T-helper 1 cell treated with Interleukin-12 subunit alpha and Interleukin-12 subunit beta and Interleukin-4 antibody, amounts not matched to agents 30 ng/mL and 1 ng/mL, for 36 hours (primary cell): Measurements from ENCODE around the gene GTF2E1. TPM values are rescaled to one million over a fixed set of nuclear protein-coding genes. Genes with fewer than 3 reads are reported as not detected.
"Not testable (repeated sequence)": the region's sequence is repeated elsewhere in the genome, so short reads cannot be mapped to it uniquely, and the experiment has no call there.

Experiments used
- intact Hi-C: fragments of 100-400 bp; cut with micrococcal nuclease; formaldehyde crosslinking; loops from one replicate; pipeline ENCODE4 v1.15.1; 2024
- total RNA-seq: library from RNA; stranded (reverse); gene quantifications from 2 replicates; pipeline ENCODE4 v1.2.3, GENCODE V29; 2022

Gene GTF2E1
- total RNA-seq, 1 donor from 2014 or later: 29.0 TPM

DNA sequence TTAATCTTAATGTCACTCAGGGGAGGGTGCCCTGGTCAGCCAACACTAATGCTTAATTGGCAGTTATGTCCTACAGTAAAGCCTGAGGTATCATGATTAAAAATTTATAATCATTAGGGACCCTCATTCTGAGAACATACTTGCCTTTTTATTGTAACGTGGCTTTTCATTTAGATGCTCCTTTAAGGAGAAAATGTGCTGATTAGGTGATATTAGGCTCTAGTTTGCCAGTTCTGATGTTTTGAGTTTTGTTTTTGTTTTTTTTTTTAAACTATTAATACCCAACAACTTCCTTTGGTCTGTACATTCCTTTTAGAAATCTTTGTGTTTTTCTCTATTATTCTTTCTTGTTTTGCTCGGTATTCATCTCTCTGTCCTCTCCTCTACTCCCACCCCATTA is 10.3 kb downstream of the GTF2E1 start:
- intact Hi-C loops: no loop called here

DNA sequence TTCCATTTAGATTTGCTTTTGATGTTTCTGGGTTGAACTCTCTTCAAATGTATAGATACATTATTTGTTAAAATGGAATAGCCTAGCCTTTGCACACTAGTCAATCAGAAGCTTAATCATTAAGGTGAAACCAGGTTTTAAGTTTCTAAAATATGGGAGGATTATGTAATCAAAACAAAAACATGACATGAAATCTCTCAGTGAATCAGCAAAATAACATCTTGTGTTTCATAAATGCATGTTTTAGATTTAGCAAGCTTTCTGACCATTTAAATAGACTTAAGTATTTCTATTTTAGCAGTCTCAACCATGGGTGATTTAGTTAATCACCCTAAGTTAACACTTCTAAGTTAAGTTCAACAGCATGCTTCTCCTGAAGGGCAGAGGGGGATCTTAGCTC is 11.3 kb downstream of the GTF2E1 start:
- intact Hi-C loops: no loop called here

DNA sequence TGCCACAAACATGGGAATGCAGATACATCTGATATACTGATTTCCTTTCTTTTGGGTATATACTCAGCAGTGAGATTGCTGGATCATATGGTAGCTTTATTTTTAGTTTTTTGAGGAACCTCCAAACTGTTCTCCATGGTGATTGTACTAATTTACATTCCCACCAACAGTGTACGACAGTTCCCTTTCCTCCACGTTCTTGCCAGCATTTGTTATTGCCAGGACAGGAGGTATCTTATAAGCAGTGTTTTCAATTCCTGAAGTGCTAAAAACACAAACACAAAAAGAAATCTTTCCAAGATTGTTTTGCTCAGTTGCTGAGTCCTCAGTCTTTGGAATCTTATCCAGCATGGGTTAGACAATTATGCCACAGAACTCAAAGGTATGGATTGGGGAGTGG is 13.5 kb downstream of the GTF2E1 start:
- intact Hi-C loops: no loop called here

DNA sequence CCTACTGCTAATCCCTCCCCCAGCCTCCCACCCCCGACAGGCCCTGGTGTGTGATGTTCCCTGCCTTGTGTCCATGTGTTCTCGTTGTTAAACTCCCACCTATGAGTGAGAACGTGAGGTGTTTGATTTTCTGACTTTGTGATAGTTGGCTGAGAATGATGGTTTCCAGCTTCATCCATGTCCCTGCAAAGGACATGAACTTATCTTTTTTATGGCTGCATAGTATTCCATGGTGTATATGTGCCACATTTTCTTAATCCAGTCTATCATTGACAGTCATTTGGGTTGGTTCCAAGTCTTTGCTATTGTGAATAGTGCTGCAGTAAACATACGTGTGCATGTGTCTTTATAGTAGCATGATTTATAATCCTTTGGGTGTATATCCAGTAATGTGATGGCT is 16.0 kb downstream of the GTF2E1 start:
- intact Hi-C loops: not testable (repeated sequence)

DNA sequence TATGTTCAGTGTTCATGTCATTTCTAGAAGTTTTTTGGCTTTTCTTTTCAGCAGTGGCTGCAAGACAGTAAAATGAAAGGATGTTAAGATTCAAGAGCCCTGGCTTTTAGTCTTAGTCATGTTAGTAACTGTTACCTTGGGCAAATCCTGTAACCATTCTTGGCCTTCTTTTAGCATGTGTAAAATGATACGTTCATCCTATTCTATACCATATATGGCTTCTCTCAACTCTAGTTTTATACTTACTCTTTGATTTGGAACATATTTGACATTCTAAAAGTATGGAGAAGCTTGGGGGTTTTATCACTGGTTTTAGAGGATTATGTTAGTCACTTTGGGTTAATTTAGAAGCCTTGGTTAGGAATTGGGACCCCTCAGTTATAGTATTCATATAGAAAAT is 20.1 kb downstream of the GTF2E1 start:
- intact Hi-C loops: no loop called here

DNA sequence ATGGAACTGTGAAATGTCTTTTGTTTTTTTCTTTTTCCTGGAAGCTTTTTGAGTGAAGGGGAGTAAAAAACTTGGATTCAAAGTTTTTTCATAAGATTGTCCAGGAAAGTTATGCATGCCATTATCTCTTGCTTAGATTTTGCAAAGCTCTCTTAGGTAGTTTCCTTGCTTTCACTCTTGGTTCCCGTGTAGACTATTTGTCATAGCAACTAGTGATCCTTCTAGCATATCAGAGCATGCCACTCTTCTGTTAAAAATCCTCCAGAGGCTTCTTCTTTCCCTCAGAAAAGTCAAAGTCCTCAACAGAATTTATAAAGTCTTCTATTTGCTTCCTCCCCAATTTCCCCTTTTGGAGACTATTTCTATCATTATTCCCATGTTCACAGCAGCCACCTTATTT is 21.1 kb downstream of the GTF2E1 start:
- intact Hi-C loops: no loop called here

DNA sequence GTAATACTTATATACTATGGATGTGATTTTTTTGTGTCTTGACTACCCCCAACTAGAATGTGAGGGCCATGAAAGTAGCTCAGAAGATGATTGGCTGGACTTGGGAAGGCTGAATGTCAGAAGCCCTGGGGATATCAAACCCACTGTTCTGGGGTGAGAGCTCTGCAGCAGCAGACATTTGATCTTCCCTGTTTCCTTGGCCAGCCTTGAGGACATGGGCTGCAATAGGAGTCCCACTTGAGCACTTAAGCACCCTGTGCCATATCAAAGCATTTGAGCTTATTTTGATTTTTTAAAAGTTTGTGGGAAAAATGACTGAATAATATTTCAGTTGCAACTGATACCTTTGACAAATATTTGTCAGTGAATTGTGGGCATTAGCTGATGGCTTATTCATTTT is 21.7 kb downstream of the GTF2E1 start:
- intact Hi-C loops: loop anchor here (1.0 kb wide), 1 partner anchor 9 kb away; no protein-coding TSS in a partner anchor

DNA sequence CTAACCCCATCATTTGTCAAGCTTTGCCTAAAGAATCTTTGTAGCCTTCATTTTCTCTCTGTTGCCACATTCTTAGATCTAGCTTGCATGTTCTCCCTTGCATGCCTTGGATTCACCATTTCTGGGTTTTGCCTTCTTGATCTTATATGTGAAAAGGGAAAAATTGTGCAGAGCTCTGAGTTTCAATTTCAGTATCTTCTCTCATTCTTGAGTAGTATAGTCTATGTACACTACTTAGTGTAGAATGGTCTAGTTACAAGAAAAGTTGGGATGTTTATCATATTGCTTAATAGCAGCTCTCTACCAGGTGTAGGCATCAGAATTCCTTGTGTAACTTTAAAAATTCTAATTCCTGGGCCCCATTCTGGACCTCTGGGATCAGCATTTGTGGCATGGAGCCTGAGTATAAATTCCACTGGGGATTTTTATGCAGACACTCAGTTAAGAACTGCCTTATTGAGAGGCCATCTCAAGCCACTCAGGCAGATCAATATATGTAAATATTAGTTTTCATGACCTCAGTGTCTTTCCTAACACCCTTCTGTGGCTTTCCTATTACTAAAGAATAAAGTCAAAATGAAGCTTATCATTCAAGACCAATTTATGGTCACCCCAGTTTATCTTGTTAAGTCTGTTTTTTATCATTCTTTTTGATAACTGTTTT is 23.4 kb downstream of the GTF2E1 start:
- intact Hi-C loops: no loop called here

DNA sequence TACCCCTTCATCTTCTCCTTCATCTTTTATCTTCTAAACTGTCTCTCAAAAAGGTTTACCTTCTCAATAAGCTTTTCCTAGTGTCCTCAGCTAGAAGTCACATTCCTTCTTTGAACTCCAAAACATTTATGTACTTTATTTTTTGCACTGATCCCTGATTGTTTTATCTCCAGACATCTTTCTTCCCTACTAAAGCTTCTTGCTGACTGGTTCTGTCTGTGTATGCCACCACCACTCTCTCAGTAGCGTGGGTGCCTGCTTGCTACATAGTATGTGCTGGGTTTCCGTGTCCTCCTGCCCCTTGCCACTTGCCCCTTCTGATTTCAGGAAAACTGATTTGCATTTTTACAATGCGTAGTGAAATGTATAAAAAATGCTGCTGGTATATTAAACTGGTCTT is 24.0 kb downstream of the GTF2E1 start:
- intact Hi-C loops: no loop called here

DNA sequence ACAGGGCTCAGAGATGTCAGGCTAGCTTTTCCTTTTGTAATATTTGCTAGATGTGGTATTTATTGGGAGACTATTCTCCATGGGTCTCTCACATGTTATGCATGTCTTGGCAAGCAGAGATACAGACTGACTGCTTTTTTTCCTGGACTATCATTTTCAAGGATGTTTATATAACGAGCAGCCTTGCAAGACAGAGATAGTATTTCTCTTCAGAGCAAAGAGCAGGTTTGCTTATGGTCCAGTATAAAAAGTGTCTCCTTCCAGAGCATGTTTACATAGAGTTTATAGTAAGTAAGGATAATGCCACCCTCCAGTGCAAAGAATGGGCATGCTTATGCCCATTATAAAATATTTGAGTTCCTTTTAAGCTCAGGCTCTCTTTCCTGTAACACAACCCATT is 24.6 kb downstream of the GTF2E1 start:
- intact Hi-C loops: no loop called here

DNA sequence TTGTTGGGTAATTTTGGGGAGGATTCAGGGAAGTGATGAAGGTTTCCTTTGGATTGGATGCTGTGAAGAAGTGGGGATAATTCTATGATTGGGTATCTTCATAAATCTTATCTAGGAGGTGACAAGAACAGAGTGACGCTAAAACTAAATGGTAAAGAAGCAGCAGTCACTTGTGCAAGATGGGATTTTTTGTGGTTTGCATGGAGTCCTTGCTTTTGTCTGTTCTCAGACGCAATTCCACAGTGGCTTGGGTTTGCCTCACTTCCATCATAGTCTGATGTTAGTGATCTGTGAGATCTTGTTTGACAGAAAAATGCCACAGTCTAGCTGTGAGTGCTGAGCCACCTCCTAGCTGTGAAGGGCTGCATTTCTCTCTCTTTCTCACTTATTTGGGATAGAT is 26.9 kb downstream of the GTF2E1 start:
- intact Hi-C loops: no loop called here

DNA sequence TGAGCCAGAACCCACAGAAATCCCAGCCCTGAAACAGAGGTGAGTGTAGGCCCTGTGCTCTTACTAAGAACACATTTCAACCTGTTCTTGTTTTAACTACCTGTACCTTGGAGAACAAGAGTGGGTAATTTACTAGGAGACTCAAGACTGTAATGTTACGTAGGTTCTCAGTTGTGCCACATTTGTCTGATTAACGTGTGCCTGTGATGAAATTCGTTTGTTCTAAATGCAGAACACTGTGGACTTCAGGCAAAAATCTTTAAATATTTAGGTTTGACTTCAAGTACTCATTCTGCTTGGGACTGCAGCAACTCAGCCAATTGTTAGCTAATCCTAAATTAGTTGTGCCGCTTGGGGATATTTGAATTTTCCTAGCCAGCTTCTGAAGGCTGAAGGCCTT is 28.3 kb downstream of the GTF2E1 start:
- intact Hi-C loops: no loop called here

DNA sequence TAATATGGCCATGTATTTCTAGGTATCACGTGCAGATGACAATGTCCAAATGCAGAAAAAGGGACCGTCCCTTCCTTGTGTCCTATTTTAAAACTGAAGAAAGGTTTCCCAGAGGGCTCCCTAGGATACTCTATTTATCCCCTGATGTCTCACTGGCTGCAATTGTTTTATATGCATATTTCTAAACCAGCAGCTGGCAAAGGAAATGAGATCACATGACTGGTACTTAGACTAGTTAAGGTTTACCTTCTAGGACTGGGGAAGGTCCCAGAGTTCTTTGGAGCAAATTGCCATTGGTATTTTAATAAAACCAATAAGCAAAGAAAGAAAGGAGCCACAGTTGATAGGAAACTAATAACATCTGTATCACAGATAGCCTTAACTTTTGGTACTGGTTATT is 29.5 kb downstream of the GTF2E1 start:
- intact Hi-C loops: loop anchor here (2.0 kb wide), 1 partner anchor 29 kb away; the partner anchor contains the start of genes GTF2E1 and RABL3

DNA sequence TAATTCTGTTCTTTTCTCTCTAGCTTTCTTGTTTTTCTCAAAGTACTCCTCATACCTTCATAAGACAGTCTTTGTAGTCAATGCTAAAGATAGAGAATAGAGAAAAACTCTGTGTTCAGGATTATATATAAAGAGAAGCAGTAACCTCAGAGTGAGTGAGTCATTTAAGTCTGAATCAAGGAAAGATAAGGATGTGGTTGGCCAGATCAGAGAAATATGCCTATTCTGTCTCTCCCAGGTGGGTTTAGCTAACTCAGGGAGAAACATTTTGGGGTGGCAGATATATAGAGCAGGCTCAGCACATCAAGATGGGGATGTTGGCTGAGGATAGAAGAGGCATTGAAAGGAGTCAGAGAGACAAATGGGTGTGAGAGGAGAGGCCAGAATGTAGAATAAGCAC is 31.4 kb downstream of the GTF2E1 start:
- intact Hi-C loops: loop anchor here (1.0 to 2.0 kb wide), 3 partner anchors 10 to 31 kb away; partner anchors contain the start of genes GTF2E1 and RABL3

DNA sequence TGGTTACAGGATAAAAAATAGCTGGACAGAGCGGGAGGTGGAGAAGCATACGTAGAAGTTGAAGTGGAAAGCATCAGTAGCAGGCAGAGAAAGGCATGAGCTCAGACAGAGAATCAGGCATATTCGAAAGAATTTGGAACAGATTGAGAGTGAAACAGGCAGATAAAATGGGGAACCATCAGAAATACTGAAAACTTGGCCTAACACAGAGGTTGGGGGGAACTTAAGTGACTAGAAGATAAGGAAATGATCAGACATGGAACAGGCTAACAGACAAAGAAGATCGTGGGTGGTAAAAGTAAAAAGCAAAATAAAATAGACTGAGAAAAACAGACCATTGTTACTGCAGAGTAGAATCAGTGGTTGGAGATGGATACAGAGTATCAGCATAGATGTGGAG is 32.9 kb downstream of the GTF2E1 start:
- intact Hi-C loops: loop anchor here (2.0 kb wide), 1 partner anchor 19 kb away; no protein-coding TSS in a partner anchor

DNA sequence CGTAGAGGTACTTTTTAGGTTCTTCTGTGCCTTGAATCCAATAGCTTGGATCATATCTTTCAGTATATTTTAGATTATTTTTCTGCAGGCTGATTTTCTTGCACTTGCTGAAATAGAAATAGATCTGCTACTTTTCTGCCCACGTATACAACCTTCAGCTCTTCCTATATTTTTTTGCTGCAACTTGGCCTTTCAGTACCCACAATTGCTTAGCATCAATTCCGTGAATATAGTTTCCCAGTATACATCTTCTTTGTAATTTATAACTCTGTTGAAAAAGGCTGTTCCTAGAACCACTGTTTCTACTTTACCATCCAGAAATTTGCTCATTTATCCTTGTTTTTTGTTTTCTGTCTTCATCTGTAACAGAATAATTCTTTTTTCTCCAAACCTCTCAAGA is 36.2 kb downstream of the GTF2E1 start:
- intact Hi-C loops: no loop called here

DNA sequence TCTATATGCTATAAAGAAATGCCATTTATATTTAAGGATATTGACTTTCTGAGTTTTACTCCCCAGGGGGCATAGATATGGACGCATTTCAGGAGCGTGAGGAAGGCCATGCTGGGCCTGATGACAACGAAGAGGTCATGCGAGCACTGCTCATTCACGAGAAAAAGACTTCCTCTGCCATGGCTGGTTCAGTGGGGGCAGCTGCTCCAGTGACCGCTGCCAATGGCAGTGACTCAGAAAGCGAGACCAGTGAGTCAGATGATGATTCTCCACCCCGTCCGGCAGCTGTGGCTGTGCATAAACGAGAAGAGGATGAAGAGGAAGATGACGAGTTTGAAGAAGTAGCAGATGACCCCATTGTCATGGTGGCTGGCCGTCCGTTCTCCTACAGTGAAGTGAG is 38.4 kb downstream of the GTF2E1 start:
- intact Hi-C loops: no loop called here

DNA sequence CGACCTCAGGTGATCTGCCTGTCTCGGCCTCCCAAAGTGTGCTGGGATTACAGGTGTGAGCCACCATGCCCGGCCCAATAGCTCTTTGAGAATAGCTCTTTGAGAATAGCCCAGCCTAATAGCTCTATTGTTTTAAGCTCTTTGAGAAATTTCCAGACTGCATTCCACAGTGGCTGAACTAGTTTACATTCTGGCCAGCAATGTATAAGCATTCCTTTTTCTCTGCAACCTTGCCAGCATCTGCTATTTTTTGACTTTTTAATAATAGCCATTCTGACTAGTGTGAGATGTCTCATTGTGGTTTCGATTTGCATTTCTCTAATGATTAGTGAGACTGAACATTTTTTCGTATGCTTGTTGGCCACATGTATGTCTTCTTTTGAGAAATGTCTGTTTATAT is 43.3 kb downstream of the GTF2E1 start:
- intact Hi-C loops: not testable (repeated sequence)

DNA sequence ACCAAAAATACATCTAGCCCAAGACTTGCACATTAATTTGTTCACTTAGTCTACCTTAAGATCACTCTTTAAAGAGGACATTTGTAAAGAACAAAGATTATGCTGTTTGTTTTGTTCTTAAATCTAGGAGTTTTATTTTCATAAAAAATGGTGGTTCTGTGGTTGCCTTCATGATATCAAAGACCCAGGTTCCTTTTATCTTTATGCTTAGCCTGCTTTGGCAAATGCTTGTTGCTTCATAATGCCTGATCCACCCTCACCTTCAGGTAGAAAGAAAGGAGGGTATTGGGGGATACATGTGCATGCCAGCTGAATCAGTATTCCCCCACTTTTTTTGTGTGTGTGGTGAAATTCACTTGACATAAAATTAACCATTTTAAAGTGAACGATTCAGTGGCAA is 48.5 kb downstream of the GTF2E1 start:
- intact Hi-C loops: no loop called here

DNA sequence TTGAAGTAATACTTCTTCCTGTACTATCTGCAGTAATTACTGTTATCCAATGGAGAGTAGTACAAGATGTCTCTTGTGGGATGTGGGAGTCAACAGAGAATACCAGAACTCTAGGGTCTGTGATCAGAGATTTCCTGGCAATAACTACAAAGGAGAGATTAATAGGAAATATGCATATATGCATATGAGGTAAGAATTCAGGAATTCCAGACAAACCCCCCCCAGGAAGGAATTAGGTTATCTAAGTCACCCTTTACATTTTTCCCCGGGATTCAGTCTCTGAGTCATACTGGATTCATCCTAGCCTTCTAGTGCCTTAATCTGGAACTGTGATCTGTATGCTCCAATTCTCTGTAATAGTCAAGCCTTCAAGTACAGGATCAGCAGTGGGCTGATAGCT is 49.4 kb downstream of the GTF2E1 start:
- intact Hi-C loops: no loop called here

DNA sequence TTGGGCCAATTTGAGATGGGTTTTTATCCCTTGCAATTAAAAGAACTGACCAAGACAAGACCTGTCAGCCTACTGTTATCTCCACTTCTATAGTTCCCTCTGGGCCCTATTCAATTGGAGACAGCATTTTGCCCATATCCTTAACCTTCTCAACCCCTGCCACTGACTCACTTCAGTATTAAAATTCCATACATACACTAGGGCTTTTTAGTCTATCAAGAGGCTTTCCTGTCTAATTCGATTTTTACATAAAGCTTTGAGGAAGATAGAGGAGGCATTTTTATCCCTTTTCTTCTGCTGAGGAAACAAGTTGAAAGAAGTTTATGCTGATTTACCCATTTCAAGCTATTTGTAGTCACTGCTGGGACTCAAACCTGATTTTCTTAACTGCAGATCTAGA is 51.1 kb downstream of the GTF2E1 start:
- intact Hi-C loops: no loop called here

DNA sequence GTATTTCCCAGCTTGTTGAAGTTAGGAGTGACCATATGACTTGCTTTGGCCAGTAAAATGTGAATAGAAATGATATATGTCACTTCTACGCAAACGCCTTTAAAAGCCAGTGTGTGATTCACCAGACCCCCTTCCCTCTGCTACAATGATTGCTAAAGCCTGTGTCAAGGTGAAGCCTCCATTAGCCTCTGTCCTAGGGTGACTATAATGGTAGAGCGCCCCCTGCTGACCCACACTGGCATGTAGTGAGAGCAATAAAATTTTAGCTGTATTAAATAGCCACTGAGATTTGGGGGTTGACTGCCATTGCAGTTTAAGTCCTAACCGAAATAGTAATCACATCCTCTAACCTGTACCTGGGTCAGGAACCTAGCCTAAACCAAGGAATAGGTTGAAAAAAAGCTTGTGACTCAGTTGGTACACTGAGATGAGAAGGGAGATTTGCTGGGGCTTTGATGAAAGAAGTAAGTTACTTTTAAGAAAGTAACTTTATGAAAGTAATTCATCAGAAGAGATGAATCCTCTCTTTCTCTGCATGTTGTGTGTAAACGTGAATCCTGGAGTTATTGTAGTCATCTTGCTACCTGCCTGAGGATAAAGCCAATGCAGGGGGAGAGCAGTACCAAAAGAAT is 52.6 kb downstream of the GTF2E1 start:
- intact Hi-C loops: loop anchor here (1.0 to 2.0 kb wide), 8 partner anchors 20 to 551 kb away; partner anchors contain the start of genes GTF2E1, NDUFB4 and RABL3

DNA sequence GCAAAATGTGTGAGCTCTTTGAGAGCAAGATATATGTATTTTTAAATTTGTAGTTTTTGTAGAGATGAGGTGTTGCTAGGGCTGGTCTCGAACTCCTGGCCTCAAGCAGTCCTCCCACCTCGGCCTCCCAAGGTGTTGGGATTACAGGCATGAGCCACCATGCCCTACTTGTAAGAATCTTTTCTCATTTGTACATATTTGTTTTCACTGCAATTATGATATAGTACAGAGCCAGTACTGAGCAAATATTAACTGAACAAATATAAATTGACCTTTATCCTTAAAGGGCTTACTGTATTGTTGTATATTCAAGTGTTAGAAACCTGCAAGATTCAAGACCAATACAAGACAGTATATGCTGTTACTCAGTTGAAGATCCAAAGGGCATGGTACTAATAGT is 53.4 kb downstream of the GTF2E1 start:
- intact Hi-C loops: loop anchor here (1.0 to 2.0 kb wide), 8 partner anchors 21 to 552 kb away; partner anchors contain the start of genes GTF2E1, NDUFB4 and RABL3
